AG04449 (cell line): ENCODE data around the gene PIAS1.

Experiments
- CTCF ChIA-PET: fragments of 350-600 bp; formaldehyde crosslinking; extraction: SDS; loops from one replicate; lab custom pipeline; 2021; ENCODE audit warnings: antibody characterized with exemption; lab: Yijun Ruan, JAX
- POLR2A ChIA-PET: fragments of 400-600, 350-600 bp; formaldehyde crosslinking; extraction: SDS; loops from one replicate; lab custom pipeline; 2020; ENCODE audit warnings: antibody characterized with exemption, inconsistent platforms; lab: Yijun Ruan, JAX
- DNase-seq: peaks from one replicate; pipeline ENCODE4 v3.0.0-alpha.2; 2010; ENCODE audit warnings: low read depth, low spot score
- H3K4me3 ChIP-seq: 2 replicates; pipeline ENCODE4 v1.5.1; 2011; ENCODE audit warnings: low read depth, mild to moderate bottlenecking, control low read depth, low read length
- TF ChIP-seq, protein P1 (sequence below): IDR thresholded peaks from one replicate; pipeline ENCODE4 v1.5.1; 2011; ENCODE audit warnings: mild to moderate bottlenecking, moderate library complexity, low read length, control low read depth, inconsistent platforms; ENCODE audit not compliant: insufficient read depth; ENCODE audit errors: missing control alignments

Gene PIAS1

DNA sequence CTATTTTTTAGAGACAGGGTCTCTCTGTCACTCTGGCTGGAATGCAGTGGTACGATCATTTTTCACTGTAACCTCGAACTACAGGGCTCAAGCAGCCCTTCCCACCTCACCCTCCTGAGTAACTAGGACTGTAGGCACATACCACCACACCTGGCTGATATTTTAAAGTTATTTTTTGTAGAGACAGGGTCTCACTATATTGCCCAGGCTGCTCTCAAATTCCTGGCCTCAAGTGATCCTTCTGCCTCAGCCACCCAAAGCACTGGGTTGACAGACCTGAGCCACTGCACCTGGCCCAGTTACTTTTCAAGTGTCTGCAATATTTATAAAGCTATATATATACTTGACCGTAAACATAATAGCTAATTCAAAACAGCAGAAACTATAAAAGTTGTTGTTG is 75.0 kb downstream of the PIAS1 start:
- DNase-seq: no peak
- TF ChIP-seq, protein P1, sequence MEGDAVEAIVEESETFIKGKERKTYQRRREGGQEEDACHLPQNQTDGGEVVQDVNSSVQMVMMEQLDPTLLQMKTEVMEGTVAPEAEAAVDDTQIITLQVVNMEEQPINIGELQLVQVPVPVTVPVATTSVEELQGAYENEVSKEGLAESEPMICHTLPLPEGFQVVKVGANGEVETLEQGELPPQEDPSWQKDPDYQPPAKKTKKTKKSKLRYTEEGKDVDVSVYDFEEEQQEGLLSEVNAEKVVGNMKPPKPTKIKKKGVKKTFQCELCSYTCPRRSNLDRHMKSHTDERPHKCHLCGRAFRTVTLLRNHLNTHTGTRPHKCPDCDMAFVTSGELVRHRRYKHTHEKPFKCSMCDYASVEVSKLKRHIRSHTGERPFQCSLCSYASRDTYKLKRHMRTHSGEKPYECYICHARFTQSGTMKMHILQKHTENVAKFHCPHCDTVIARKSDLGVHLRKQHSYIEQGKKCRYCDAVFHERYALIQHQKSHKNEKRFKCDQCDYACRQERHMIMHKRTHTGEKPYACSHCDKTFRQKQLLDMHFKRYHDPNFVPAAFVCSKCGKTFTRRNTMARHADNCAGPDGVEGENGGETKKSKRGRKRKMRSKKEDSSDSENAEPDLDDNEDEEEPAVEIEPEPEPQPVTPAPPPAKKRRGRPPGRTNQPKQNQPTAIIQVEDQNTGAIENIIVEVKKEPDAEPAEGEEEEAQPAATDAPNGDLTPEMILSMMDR: no peak
- H3K4me3 ChIP-seq: no peak overlapping the region
- CTCF ChIA-PET: interaction anchor here (1.2 to 2.3 kb wide), 3 partner anchors 14 to 265 kb away, joined by 3 to 8 read pairs (median 5); no protein-coding TSS in a partner anchor
- POLR2A ChIA-PET: no interaction called here

GRCh38 chr15:68130851-68131250 is 76.7 kb downstream of the PIAS1 start:
- H3K4me3 ChIP-seq: no peak overlapping the region
- ChIA-PET POLR2A (no interaction called here), CTCF (interaction anchor here (1.5 to 2.3 kb wide), 2 partner anchors 23 to 267 kb away, joined by 8 read pairs; no protein-coding TSS in a partner anchor)
- no peak for DNase-seq
- TF ChIP-seq, protein P1: no peak

GRCh38 chr15:68137096-68137495 is 83.0 kb downstream of the PIAS1 start:
- H3K4me3 ChIP-seq: no peak overlapping the region
- ChIA-PET POLR2A (no interaction called here), CTCF (interaction anchor here (1.2 kb wide), 1 partner anchor 273 kb away, joined by 3 read pairs; no protein-coding TSS in a partner anchor)
- TF ChIP-seq, protein P1: no peak
- DNase-seq: no peak

DNA sequence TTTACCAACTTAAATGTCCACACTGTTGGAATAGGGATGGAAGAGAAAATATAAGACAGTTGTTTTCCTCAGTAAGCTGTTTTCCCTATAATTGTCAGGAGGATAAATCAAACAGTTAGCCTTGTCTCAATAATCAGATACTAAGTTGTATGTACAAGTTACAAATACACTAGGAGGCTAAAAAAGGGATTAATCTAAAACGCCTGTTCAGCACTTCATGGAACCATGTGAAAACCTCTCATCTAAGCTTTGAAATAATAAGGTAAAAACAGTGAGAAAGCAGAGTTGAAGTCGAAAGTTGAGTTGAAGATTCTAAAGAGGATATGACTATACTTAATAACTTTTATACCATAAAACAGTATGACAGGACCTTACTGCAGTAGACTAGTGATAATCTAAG is 89.0 kb downstream of the PIAS1 start:
- ChIA-PET POLR2A (no interaction called here), CTCF (interaction anchor here (1.0 to 4.6 kb wide), 3 partner anchors 11 to 52 kb away, joined by 4 to 36 read pairs (median 5); no protein-coding TSS in a partner anchor)
- no peak overlapping the region for H3K4me3 ChIP-seq
- DNase-seq: no peak
- TF ChIP-seq, protein P1: no peak

GRCh38 chr15:68143785-68144184 is 89.7 kb downstream of the PIAS1 start:
- H3K4me3 ChIP-seq: no peak overlapping the region
- DNase-seq: no peak
- TF ChIP-seq, protein P1: no peak
- ChIA-PET CTCF (interaction anchor here (1.3 to 4.6 kb wide), 3 partner anchors 10 to 281 kb away, joined by 4 to 36 read pairs (median 5); no protein-coding TSS in a partner anchor), POLR2A (no interaction called here)

GRCh38 chr15:68145706-68146105 is 91.6 kb downstream of the PIAS1 start:
- TF ChIP-seq, protein P1: no peak
- no peak overlapping the region for H3K4me3 ChIP-seq
- DNase-seq: no peak
- CTCF ChIA-PET: interaction anchor here (1.9 to 4.6 kb wide), 3 partner anchors 9 to 282 kb away, joined by 9 to 36 read pairs (median 13); no protein-coding TSS in a partner anchor
- POLR2A ChIA-PET: no interaction called here
